Hypothalamus (tissue), 51 donors: ENCODE results near the gene CRYBB2.
A peak's percentile ranks its signal among the peaks of the same experiment; 100 is the strongest.
"Not testable (repeated sequence)": the region's sequence is repeated elsewhere in the genome, so short reads cannot be mapped to it uniquely, and the experiment has no call there.

Experiments used
- DNase-seq, 51 donors: peaks; one replicate each; lab custom pipeline; 2025; lab: John Stamatoyannopoulos, UW

CRYBB2 gene

GRCh38 chr22:25219211-25219689 is at the start of gene CRYBB2:
TSS of gene CRYBB2 (plus strand) at chr22:25219639. CDS start at chr22:25221430, 1,791 bp downstream.
- DNase-seq: peak in 4 of 51 donors; percentile 4 to 29 (median 7)

- no peak for DNase-seq
Measured at GRCh38 chr22:25170426-25170980, 48.9 kb upstream of the CRYBB2 start.

GRCh38 chr22:25172153-25172552 is 47.3 kb upstream of the CRYBB2 start:
- DNase-seq: no peak

- no peak for DNase-seq
Measured at GRCh38 chr22:25174156-25174887, 45.1 kb upstream of the CRYBB2 start.

GRCh38 chr22:25174888-25175411 is 44.5 kb upstream of the CRYBB2 start:
- DNase-seq: no peak

- no peak for DNase-seq
Measured at GRCh38 chr22:25176175-25176574, 43.3 kb upstream of the CRYBB2 start.

GRCh38 chr22:25176799-25177198 is 42.6 kb upstream of the CRYBB2 start:
- DNase-seq: no peak

GRCh38 chr22:25177226-25177625 is 42.2 kb upstream of the CRYBB2 start:
- DNase-seq: no peak

GRCh38 chr22:25177895-25178294 is 41.5 kb upstream of the CRYBB2 start:
- no peak for DNase-seq

GRCh38 chr22:25178348-25178747 is 41.1 kb upstream of the CRYBB2 start:
- not testable (repeated sequence) for DNase-seq

GRCh38 chr22:25178869-25179631 is 40.4 kb upstream of the CRYBB2 start:
- DNase-seq: not testable (repeated sequence)

- no peak for DNase-seq
Measured at GRCh38 chr22:25182131-25183110, 37.0 kb upstream of the CRYBB2 start.

GRCh38 chr22:25183949-25184619 is 35.4 kb upstream of the CRYBB2 start:
- DNase-seq: no peak

GRCh38 chr22:25186140-25186539 is 33.3 kb upstream of the CRYBB2 start:
- no peak for DNase-seq

GRCh38 chr22:25187469-25187868 is 32.0 kb upstream of the CRYBB2 start:
- DNase-seq: no peak

GRCh38 chr22:25192406-25192805 is 27.0 kb upstream of the CRYBB2 start:
- DNase-seq: peak in 1 of 51 donors; percentile 11

GRCh38 chr22:25193130-25193529 is 26.3 kb upstream of the CRYBB2 start:
- no peak for DNase-seq

GRCh38 chr22:25193548-25193947 is 25.9 kb upstream of the CRYBB2 start:
- no peak for DNase-seq

GRCh38 chr22:25196326-25196725 is 23.1 kb upstream of the CRYBB2 start:
- DNase-seq: no peak
